Activated CD4-positive, alpha-beta T cell treated with anti-CD3 and anti-CD28 coated beads, Interleukin-2, amount 10 ng/mL, durations not matched to agents 24 days and 14 days (primary cell): ENCODE measurements around the gene PLOD3. TPM values are rescaled to one million over a fixed set of nuclear protein-coding genes. Genes with fewer than 3 reads are reported as not detected.
A peak's percentile ranks its signal among the peaks of the same experiment; 100 is the strongest.

Source experiments
- DNase-seq: peaks from one replicate; pipeline ENCODE4 v3.0.0; 2022
- H3K27ac Mint-ChIP-seq: one replicate; pipeline ENCODE4 v1.8.0; 2022; ENCODE audit warnings: mild to moderate bottlenecking, mixed read lengths
- H3K27me3 Mint-ChIP-seq: one replicate; pipeline ENCODE4 v1.8.0; 2022; ENCODE audit warnings: mixed read lengths
- H3K36me3 Mint-ChIP-seq: one replicate; pipeline ENCODE4 v1.8.0; 2022; ENCODE audit warnings: low read depth, mild to moderate bottlenecking, mixed read lengths
- H3K4me1 Mint-ChIP-seq: one replicate; pipeline ENCODE4 v1.8.0; 2021; ENCODE audit warnings: mixed read lengths
- H3K4me3 Mint-ChIP-seq: one replicate; pipeline ENCODE4 v1.8.0; 2022; ENCODE audit warnings: mild to moderate bottlenecking, moderate library complexity, mixed read lengths
- H3K9me3 Mint-ChIP-seq: one replicate; pipeline ENCODE4 v1.8.0; 2021; ENCODE audit warnings: mixed read lengths
- intact Hi-C: fragments of 100-400 bp; cut with micrococcal nuclease; formaldehyde crosslinking; loops from one replicate; pipeline ENCODE4 v1.15.1; 2023
- total RNA-seq: library from RNA; stranded (reverse); gene quantifications from 2 replicates; pipeline ENCODE4 v1.2.3, GENCODE V29; 2022

The PLOD3 gene
- total RNA-seq, 1 donor from 2014 or later = 93.6 TPM

- H3K9me3 Mint-ChIP-seq = no peaks in the 10 kb centered on the region
- H3K36me3 Mint-ChIP-seq = peaks cover 33% of the 10 kb centered on the region
- H3K4me1 Mint-ChIP-seq = peaks cover 16% of the 10 kb centered on the region
- H3K27me3 Mint-ChIP-seq = no peaks in the 10 kb centered on the region
- no peak for DNase-seq
- H3K27ac Mint-ChIP-seq = peak overlapping the region; percentile 94
- intact Hi-C loops = loop anchor here (1.0 to 2.0 kb wide), 4 partner anchors 8 to 90 kb away; partner anchors contain the start of genes AP1S1 and ZNHIT1
- H3K4me3 Mint-ChIP-seq = peak overlapping the region; percentile 97
These were observed 26.4 kb upstream of the PLOD3 start for GRCh38 chr7:101243646-101244374.

GRCh38 chr7:101241443-101242349 lies 24.3 kb upstream of the PLOD3 start:
- intact Hi-C loops = no loop called here
- Mint-ChIP-seq H3K27me3 (no peaks in the 10 kb centered on the region), H3K27ac (no peak overlapping the region), H3K4me1 (peaks cover 13% of the 10 kb centered on the region), H3K36me3 (peaks cover 30% of the 10 kb centered on the region), H3K9me3 (no peaks in the 10 kb centered on the region), H3K4me3 (no peak overlapping the region)
- DNase-seq = no peak

GRCh38 chr7:101241015-101241363 lies 23.6 kb upstream of the PLOD3 start:
- Mint-ChIP-seq H3K4me1 (peaks cover 13% of the 10 kb centered on the region), H3K36me3 (peaks cover 30% of the 10 kb centered on the region), H3K9me3 (no peaks in the 10 kb centered on the region), H3K27ac (no peak overlapping the region), H3K4me3 (no peak overlapping the region), H3K27me3 (no peaks in the 10 kb centered on the region)
- no peak for DNase-seq
- intact Hi-C loops = no loop called here

GRCh38 chr7:101240226-101241014 lies 23.0 kb upstream of the PLOD3 start:
- intact Hi-C loops = no loop called here
- Mint-ChIP-seq H3K9me3 (no peaks in the 10 kb centered on the region), H3K27me3 (no peaks in the 10 kb centered on the region), H3K4me3 (no peak overlapping the region), H3K27ac (no peak overlapping the region), H3K4me1 (peaks cover 11% of the 10 kb centered on the region), H3K36me3 (peaks cover 25% of the 10 kb centered on the region)
- no peak for DNase-seq

- intact Hi-C loops = no loop called here
- no peak overlapping the region for H3K4me3 Mint-ChIP-seq
- DNase-seq = no peak
- H3K27ac Mint-ChIP-seq = no peak overlapping the region
- no peaks in the 10 kb centered on the region for H3K27me3 Mint-ChIP-seq
- peaks cover 23% of the 10 kb centered on the region for H3K36me3 Mint-ChIP-seq
- H3K4me1 Mint-ChIP-seq = peaks cover 7% of the 10 kb centered on the region
- H3K9me3 Mint-ChIP-seq = no peaks in the 10 kb centered on the region
These were observed 22.5 kb upstream of the PLOD3 start for GRCh38 chr7:101239951-101240220.

GRCh38 chr7:101239191-101239950 lies 22.0 kb upstream of the PLOD3 start:
- peaks cover 7% of the 10 kb centered on the region for H3K4me1 Mint-ChIP-seq
- H3K4me3 Mint-ChIP-seq = no peak overlapping the region
- DNase-seq = no peak
- H3K27ac Mint-ChIP-seq = no peak overlapping the region
- no peaks in the 10 kb centered on the region for H3K9me3 Mint-ChIP-seq
- peaks cover 21% of the 10 kb centered on the region for H3K36me3 Mint-ChIP-seq
- intact Hi-C loops = no loop called here
- no peaks in the 10 kb centered on the region for H3K27me3 Mint-ChIP-seq

- intact Hi-C loops = no loop called here
These were observed 21.1 kb upstream of the PLOD3 start for GRCh38 chr7:101238226-101239182.

GRCh38 chr7:101237206-101238067 lies 20.1 kb upstream of the PLOD3 start, which contains the start of gene CLDN15:
CLDN15 (minus strand) TSS chr7:101237802; CDS start chr7:101237581, 221 bp downstream.
- Mint-ChIP-seq H3K36me3 (peaks cover 17% of the 10 kb centered on the region), H3K4me3 (no peak within 1 kb of the TSS), H3K27me3 (no peaks in the 10 kb centered on the region), H3K9me3 (no peaks in the 10 kb centered on the region), H3K27ac (no peak within 1 kb of the TSS), H3K4me1 (peaks cover 1% of the 10 kb centered on the region)
- intact Hi-C loops = no loop called here
- no peak for DNase-seq

More at GRCh38 chr7:101238226-101239182, 21.1 kb upstream of the PLOD3 start:
- DNase-seq = no peak
- no peak overlapping the region for H3K4me3 Mint-ChIP-seq
- no peaks in the 10 kb centered on the region for H3K9me3 Mint-ChIP-seq
- H3K27ac Mint-ChIP-seq = no peak overlapping the region
- peaks cover 2% of the 10 kb centered on the region for H3K4me1 Mint-ChIP-seq
- peaks cover 18% of the 10 kb centered on the region for H3K36me3 Mint-ChIP-seq
- no peaks in the 10 kb centered on the region for H3K27me3 Mint-ChIP-seq

- H3K27ac Mint-ChIP-seq = peak overlapping the region; percentile 18
- no peak overlapping the region for H3K4me3 Mint-ChIP-seq
- intact Hi-C loops = no loop called here
- no peak for DNase-seq
- H3K36me3 Mint-ChIP-seq = peaks cover 17% of the 10 kb centered on the region
- H3K27me3 Mint-ChIP-seq = no peaks in the 10 kb centered on the region
- H3K9me3 Mint-ChIP-seq = no peaks in the 10 kb centered on the region
- H3K4me1 Mint-ChIP-seq = peaks cover 1% of the 10 kb centered on the region
These were observed 19.0 kb upstream of the PLOD3 start for GRCh38 chr7:101236292-101236835.

GRCh38 chr7:101235522-101235921 lies 18.1 kb upstream of the PLOD3 start:
- peaks cover under 1% of the 10 kb centered on the region for H3K4me1 Mint-ChIP-seq
- H3K4me3 Mint-ChIP-seq = no peak overlapping the region
- H3K9me3 Mint-ChIP-seq = no peaks in the 10 kb centered on the region
- H3K27me3 Mint-ChIP-seq = no peaks in the 10 kb centered on the region
- no peak for DNase-seq
- H3K36me3 Mint-ChIP-seq = peaks cover 16% of the 10 kb centered on the region
- intact Hi-C loops = no loop called here
- no peak overlapping the region for H3K27ac Mint-ChIP-seq

GRCh38 chr7:101235050-101235449 lies 17.7 kb upstream of the PLOD3 start:
- intact Hi-C loops = no loop called here
- no peak overlapping the region for H3K4me3 Mint-ChIP-seq
- no peaks in the 10 kb centered on the region for H3K27me3 Mint-ChIP-seq
- peaks cover 19% of the 10 kb centered on the region for H3K36me3 Mint-ChIP-seq
- no peaks in the 10 kb centered on the region for H3K9me3 Mint-ChIP-seq
- no peak overlapping the region for H3K27ac Mint-ChIP-seq
- no peak for DNase-seq
- no peaks in the 10 kb centered on the region for H3K4me1 Mint-ChIP-seq
